Measurements from ENCODE around the gene SNX24. TPM values are rescaled to one million over a fixed set of nuclear protein-coding genes. Genes with fewer than 3 reads are reported as not detected.

The SNX24 gene
- polyA plus RNA-seq, 1 experiment: 14.8 TPM

DNA sequence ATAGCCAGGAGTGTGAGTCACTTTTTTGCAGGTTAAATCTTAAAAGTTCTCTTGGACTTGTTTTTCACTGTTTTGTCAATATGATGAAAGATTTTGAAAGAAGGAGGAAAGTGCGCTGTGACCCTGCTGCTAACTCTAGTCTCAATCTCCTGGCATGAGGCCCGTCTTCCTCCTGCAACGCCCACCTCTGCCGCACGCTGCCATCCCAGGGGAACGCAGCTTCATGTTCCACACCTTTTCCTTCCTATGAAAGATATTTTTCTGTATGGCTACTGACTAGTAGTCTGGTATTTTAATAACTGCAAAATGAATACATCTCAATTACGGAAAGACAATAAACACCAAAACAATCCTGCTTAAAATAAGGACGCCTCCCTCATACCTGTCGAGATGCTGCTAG is 182.8 kb downstream of the SNX24 start:
- H3K4me3 ChIP-seq (ENCODE audit: low read depth, low read length): no peak overlapping the region
- TF ChIP-seq, protein P1, sequence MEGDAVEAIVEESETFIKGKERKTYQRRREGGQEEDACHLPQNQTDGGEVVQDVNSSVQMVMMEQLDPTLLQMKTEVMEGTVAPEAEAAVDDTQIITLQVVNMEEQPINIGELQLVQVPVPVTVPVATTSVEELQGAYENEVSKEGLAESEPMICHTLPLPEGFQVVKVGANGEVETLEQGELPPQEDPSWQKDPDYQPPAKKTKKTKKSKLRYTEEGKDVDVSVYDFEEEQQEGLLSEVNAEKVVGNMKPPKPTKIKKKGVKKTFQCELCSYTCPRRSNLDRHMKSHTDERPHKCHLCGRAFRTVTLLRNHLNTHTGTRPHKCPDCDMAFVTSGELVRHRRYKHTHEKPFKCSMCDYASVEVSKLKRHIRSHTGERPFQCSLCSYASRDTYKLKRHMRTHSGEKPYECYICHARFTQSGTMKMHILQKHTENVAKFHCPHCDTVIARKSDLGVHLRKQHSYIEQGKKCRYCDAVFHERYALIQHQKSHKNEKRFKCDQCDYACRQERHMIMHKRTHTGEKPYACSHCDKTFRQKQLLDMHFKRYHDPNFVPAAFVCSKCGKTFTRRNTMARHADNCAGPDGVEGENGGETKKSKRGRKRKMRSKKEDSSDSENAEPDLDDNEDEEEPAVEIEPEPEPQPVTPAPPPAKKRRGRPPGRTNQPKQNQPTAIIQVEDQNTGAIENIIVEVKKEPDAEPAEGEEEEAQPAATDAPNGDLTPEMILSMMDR (IDR thresholded peaks at IDR 0.05; ENCODE audit: low read depth, low read length): no peak
- no peaks in the 10 kb centered on the region for H3K9me3 ChIP-seq (ENCODE audit: control insufficient read depth, insufficient read depth, low read length)
- H3K27ac ChIP-seq (ENCODE audit: low read depth, low read length): no peak overlapping the region
- no peaks in the 10 kb centered on the region for H3K27me3 ChIP-seq (ENCODE audit: control insufficient read depth, insufficient read depth, low read length)
- ChIA-PET CTCF (no interaction called here), POLR2A (no interaction called here)
- DNase-seq (ENCODE audit: low read depth, low spot score): no peak

DNA sequence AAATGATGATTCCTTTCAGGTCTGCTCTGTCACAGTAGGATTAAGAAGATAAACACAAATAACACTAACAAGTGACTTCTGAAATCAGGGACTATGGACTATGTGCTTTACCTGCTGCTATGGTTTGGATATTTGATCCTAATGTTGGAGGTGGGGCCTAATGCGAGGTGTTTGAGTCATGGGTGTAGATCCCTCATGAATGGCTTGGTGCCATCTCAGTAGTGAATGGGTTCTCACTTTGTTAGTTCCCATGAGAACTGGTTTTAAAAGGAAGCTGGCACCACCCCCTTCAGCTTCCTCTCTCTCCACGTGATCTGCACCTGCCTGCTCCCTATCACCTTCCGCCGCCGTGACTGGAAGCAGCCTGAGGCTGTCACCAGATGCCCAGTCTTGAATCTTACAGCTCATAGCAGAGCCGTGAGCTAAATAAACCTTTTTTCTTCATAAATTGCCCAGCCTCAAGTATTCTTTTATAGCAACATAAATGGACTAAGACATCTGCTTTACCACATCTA is 187.8 kb downstream of the SNX24 start:
- TF ChIP-seq, protein P1 (IDR thresholded peaks at IDR 0.05; ENCODE audit: low read depth, low read length): no peak
- H3K9me3 ChIP-seq (ENCODE audit: control insufficient read depth, insufficient read depth, low read length): no peaks in the 10 kb centered on the region; the same call in 1 of the 2 replicates
- POLR2A ChIA-PET: no interaction called here
- H3K27ac ChIP-seq (ENCODE audit: low read depth, low read length): no peak overlapping the region
- CTCF ChIA-PET: interaction anchor here (0.9 kb wide), 1 partner anchor 337 kb away, joined by 3 read pairs; no protein-coding TSS in a partner anchor
- H3K27me3 ChIP-seq (ENCODE audit: control insufficient read depth, insufficient read depth, low read length): no peaks in the 10 kb centered on the region
- no peak for DNase-seq (ENCODE audit: low read depth, low spot score)
- no peak overlapping the region for H3K4me3 ChIP-seq (ENCODE audit: low read depth, low read length)

DNA sequence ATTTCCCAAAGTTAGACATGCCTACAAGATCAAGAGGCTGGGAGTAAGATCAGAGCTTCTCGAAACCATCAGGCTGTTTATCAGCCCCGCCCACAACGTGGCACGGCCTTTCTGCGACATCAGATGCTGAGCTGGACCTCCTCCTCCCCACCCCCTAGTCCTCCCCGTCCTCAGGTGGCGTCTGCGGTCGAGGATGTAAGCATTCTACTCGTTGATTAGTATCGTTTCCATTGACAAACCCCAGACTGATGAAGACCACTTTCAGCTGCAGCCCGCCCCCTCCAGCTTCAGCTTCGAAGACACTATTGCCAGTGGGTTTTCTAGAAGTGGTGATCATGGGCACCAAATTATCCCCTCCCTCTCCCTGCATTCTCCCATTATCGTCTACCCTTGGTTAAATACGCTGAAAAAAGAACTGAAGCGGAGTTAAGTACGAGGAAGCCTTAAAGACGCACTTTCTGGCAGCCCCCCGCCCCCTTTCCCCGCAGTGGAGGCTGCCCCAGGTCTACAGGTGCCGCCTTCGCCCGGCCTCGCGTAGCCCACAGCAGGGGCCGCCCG is 190.0 kb downstream of the SNX24 start:
- Histone ChIP-seq H3K9me3 (ENCODE audit: control insufficient read depth, insufficient read depth, low read length) (no peaks in the 10 kb centered on the region; the same call in 1 of the 2 replicates), H3K27me3 (ENCODE audit: control insufficient read depth, insufficient read depth, low read length) (no peaks in the 10 kb centered on the region), H3K27ac (ENCODE audit: low read depth, low read length) (peak overlapping the region; percentile 11), H3K4me3 (ENCODE audit: low read depth, low read length) (peak overlapping the region; percentile 83)
- DNase-seq (ENCODE audit: low read depth, low spot score): no peak
- TF ChIP-seq, protein P1 (IDR thresholded peaks at IDR 0.05; ENCODE audit: low read depth, low read length): no peak
- CTCF ChIA-PET: interaction anchor here (0.8 to 1.9 kb wide), 3 partner anchors 310 to 333 kb away, joined by 3 to 5 read pairs (median 3); no protein-coding TSS in a partner anchor
- POLR2A ChIA-PET: no interaction called here

DNA sequence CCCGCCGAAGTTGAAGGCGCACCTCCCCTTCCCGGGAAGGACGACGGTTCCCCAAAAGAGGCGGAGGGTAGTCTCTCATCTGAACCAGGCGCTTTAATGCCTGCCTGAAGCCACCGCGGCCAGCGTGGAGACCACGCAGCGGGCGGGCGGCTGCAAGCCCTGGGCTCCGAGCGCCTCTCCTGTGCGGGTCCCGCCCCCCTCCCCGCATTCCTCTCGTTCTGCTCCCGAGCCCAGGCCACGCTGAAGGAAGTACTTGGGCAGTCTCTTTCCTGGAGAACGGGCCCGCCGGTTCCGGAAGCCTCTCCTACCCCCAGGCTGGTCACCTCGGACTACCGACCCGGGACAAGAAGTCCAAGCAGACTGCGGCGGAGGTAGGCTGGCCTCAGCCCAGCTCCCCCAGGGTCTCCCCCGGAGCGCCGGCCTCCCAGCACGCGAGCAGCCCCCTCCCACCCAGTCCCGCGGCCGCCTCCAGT is 190.5 kb downstream of the SNX24 start:
- ChIA-PET CTCF (interaction anchor here (1.9 kb wide), 1 partner anchor 331 kb away, joined by 5 read pairs; no protein-coding TSS in a partner anchor), POLR2A (no interaction called here)
- Histone ChIP-seq H3K9me3 (ENCODE audit: control insufficient read depth, insufficient read depth, low read length) (no peaks in the 10 kb centered on the region; the same call in 1 of the 2 replicates), H3K4me3 (ENCODE audit: low read depth, low read length) (peak overlapping the region; percentile 83), H3K27ac (ENCODE audit: low read depth, low read length) (no peak overlapping the region), H3K27me3 (ENCODE audit: control insufficient read depth, insufficient read depth, low read length) (no peaks in the 10 kb centered on the region)
- DNase-seq (ENCODE audit: low read depth, low spot score): no peak
- TF ChIP-seq, protein P1 (IDR thresholded peaks at IDR 0.05; ENCODE audit: low read depth, low read length): no peak
